Activated CD4-positive, alpha-beta T cell treated with anti-CD3 and anti-CD28 coated beads for 36 hours (primary cell): ENCODE results near the gene SNX25. TPM values are rescaled to one million over a fixed set of nuclear protein-coding genes. Genes with fewer than 3 reads are reported as not detected.

Experiments
- ATAC-seq: fragments of 200-7000 bp; cut with Tn5 transposase; one replicate; pipeline ENCODE4 v1.10.0; 2021; ENCODE audit warnings: mild to moderate bottlenecking, moderate library complexity
- CTCF ChIA-PET: fragments of 350-600 bp; sonication (Branson Sonifier 250); formaldehyde crosslinking; loops from one replicate; lab custom pipeline; 2021; ENCODE audit warnings: antibody characterized with exemption; lab: Charles Lee
- POLR2A ChIA-PET: fragments of 350-600 bp; sonication (Branson Sonifier 250); formaldehyde crosslinking; loops from one replicate; lab custom pipeline; 2021; ENCODE audit warnings: antibody characterized with exemption, inconsistent platforms; lab: Charles Lee
- DNase-seq: peaks from one replicate; pipeline ENCODE4 v3.0.0-alpha.2; 2020
- H3K27ac Mint-ChIP-seq: one replicate; pipeline ENCODE4 v1.8.0; 2021; ENCODE audit warnings: mixed read lengths
- H3K27me3 Mint-ChIP-seq: one replicate; pipeline ENCODE4 v1.8.0; 2021; ENCODE audit warnings: mixed read lengths
- H3K36me3 Mint-ChIP-seq: one replicate; pipeline ENCODE4 v1.8.0; 2021; ENCODE audit warnings: low read depth, mixed read lengths
- H3K4me1 Mint-ChIP-seq: one replicate; pipeline ENCODE4 v1.8.0; 2021; ENCODE audit warnings: mixed read lengths
- H3K4me3 Mint-ChIP-seq: one replicate; pipeline ENCODE4 v1.8.0; 2021; ENCODE audit warnings: mild to moderate bottlenecking, moderate library complexity, mixed read lengths
- H3K9me3 Mint-ChIP-seq: one replicate; pipeline ENCODE4 v1.8.0; 2021; ENCODE audit warnings: low read depth, mixed read lengths
- intact Hi-C, 2 experiments: fragments of 100-400 bp; cut with DNase I in 1 of 2; cut with micrococcal nuclease in 1 of 2; formaldehyde crosslinking; loops; one replicate each; pipeline versions ENCODE4 v1.14.2 to v1.15.1; 2022 to 2024; cut with DNase I, micrococcal nuclease
- total RNA-seq, 2 experiments: library from RNA; stranded (reverse); gene quantifications; one replicate each; pipeline ENCODE4 v1.2.3, GENCODE V29; 2021

SNX25 gene
- total RNA-seq, 2 experiments from 2014 or later = 14.8 to 15.0 TPM

GRCh38 chr4:185332575-185333464 is 123.4 kb downstream of the SNX25 start:
- ChIA-PET CTCF (interaction anchor here (1.1 kb wide), 1 partner anchor 265 kb away, joined by 3 read pairs; no protein-coding TSS in a partner anchor), POLR2A (no interaction called here)
- Mint-ChIP-seq H3K27ac (no peak overlapping the region), H3K9me3 (no peaks in the 10 kb centered on the region), H3K4me3 (no peak overlapping the region), H3K27me3 (no peaks in the 10 kb centered on the region), H3K36me3 (peaks cover 24% of the 10 kb centered on the region), H3K4me1 (no peaks in the 10 kb centered on the region)
- peak; percentile 53 for ATAC-seq
- intact Hi-C loops = no loop called here
- DNase-seq = no peak

DNA sequence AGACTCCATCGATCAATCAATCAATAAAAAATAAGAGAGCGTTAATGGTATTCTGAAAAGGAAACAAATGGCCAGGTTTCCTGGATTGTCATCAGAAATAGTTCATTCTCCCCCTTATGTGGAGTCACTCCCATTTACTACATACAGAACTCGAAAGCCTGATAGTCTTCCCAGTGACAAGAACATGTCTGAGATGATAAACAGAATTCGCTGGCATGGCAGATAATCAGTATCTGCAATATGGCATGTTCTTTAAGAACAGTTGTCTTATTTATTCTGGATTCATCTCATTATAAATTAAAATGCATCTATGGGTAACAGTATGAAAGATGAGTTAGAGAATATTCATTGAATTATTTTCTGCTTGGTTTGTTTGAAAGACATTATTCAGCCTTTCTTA is 124.9 kb downstream of the SNX25 start:
- Mint-ChIP-seq H3K27me3 (no peaks in the 10 kb centered on the region), H3K4me3 (no peak overlapping the region), H3K9me3 (peaks cover 3% of the 10 kb centered on the region), H3K4me1 (peaks cover 3% of the 10 kb centered on the region), H3K27ac (no peak overlapping the region), H3K36me3 (peaks cover 22% of the 10 kb centered on the region)
- intact Hi-C loops = no loop called here
- DNase-seq (no peak), ATAC-seq (no peak)
- CTCF ChIA-PET = no interaction called here
- POLR2A ChIA-PET = interaction anchor here (0.6 kb wide), 1 partner anchor 21 kb away, joined by 4 read pairs; no protein-coding TSS in a partner anchor

DNA sequence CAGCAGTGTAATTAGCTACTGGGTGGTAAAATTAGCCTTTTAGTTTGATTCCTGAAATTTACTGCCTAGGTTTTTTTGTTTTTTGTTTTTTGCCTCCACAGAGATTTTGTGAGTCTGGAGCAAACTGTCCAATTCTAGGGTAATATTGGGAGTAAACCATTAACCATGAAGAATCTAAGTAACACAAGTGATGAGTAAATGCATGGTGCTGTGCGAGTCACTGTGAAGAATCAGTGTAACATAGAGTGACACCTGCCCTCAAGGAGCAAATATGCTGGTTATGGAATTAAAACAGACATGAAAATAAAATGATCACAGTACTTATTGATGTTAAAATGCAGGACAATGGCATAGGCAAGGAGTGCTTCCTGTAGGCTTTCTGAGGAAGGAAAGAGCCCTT is 126.2 kb downstream of the SNX25 start:
- Mint-ChIP-seq H3K4me1 (peaks cover 16% of the 10 kb centered on the region), H3K27ac (no peak overlapping the region), H3K36me3 (peaks cover 23% of the 10 kb centered on the region), H3K27me3 (no peaks in the 10 kb centered on the region), H3K4me3 (no peak overlapping the region), H3K9me3 (peaks cover 3% of the 10 kb centered on the region)
- intact Hi-C loops = no loop called here
- no peak for ATAC-seq
- POLR2A ChIA-PET = no interaction called here
- CTCF ChIA-PET = no interaction called here
- no peak for DNase-seq

DNA sequence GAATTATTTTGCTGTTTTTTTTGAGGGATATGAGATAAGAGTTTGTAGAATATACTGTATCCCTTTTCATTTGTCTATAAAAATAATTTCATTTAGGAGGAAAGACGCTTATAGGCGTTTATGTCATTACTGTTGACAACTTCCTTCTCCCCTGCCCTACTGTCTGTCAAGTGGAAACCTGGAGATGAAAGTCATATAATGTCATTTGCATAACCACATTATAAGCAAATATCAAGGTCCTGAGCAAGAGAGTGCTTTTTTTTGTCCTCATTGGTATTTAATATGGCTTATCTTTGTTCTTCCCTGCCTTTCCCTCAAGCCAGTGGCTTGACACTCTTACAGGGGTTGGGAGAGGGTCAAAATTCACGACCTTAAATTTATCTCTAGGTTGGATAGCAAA is 130.5 kb downstream of the SNX25 start:
- Mint-ChIP-seq H3K36me3 (peaks cover 33% of the 10 kb centered on the region), H3K27ac (no peak overlapping the region), H3K27me3 (no peaks in the 10 kb centered on the region), H3K4me1 (peaks cover 42% of the 10 kb centered on the region), H3K4me3 (no peak overlapping the region), H3K9me3 (peaks cover 3% of the 10 kb centered on the region)
- intact Hi-C loops = loop anchor here in 1 of 2 experiments (5.0 kb wide), 1 partner anchor 93 kb away; no protein-coding TSS in a partner anchor
- POLR2A ChIA-PET = no interaction called here
- DNase-seq (no peak), ATAC-seq (no peak)
- CTCF ChIA-PET = no interaction called here

DNA sequence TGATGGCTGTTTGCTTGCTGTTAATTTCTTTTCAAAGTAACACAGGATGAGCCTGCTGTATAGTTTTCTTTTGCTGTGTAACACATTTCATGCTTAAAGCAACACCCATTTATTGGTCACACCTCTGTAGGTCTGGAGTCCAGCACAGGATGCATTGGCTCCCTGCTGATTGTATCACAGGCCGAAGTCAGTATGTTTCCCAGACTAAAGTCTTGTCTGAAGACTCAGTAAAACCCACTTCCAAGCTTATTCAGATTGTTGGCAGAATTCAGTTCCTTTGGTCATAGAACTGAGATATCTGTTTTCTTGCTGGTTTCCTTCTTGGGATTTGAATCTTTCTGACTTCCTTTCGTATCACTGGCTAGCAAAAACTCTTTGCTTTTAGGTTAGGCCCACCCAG is 132.0 kb downstream of the SNX25 start:
- Mint-ChIP-seq H3K27me3 (no peaks in the 10 kb centered on the region), H3K4me3 (no peak overlapping the region), H3K27ac (no peak overlapping the region), H3K36me3 (peaks cover 31% of the 10 kb centered on the region), H3K9me3 (peaks cover 3% of the 10 kb centered on the region), H3K4me1 (peaks cover 48% of the 10 kb centered on the region)
- ChIA-PET CTCF (no interaction called here), POLR2A (no interaction called here)
- intact Hi-C loops = loop anchor here in 1 of 2 experiments (5.0 kb wide), 1 partner anchor 94 kb away; no protein-coding TSS in a partner anchor
- no peak for ATAC-seq
- DNase-seq = no peak

DNA sequence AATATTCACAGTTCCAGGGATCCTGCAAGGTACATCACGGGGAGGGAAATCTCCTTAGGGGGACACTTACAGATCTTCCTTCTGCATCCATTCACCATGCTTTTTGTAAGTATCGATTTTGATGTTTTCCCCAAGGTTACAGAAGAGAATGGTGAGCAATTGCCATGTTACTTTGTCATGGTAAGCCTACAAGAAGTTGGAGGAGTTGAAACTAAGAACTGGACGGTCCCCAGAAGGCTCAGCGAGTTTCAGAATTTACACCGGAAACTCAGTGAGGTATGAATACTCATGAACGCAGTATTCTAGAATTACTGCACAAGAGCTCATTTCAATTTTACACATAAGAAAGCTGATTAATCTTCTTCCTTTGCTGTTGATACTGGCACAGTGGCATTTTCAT is 132.4 kb downstream of the SNX25 start:
- Mint-ChIP-seq H3K4me1 (peaks cover 48% of the 10 kb centered on the region), H3K27me3 (no peaks in the 10 kb centered on the region), H3K36me3 (peaks cover 31% of the 10 kb centered on the region), H3K4me3 (no peak overlapping the region), H3K9me3 (peaks cover 3% of the 10 kb centered on the region), H3K27ac (peak overlapping the region; percentile 25)
- ChIA-PET CTCF (no interaction called here), POLR2A (no interaction called here)
- DNase-seq = peak; percentile 22
- intact Hi-C loops = loop anchor here in 1 of 2 experiments (5.0 kb wide), 1 partner anchor 95 kb away; no protein-coding TSS in a partner anchor
- ATAC-seq = peak; percentile 65

GRCh38 chr4:185343726-185344581 is 134.6 kb downstream of the SNX25 start:
- CTCF ChIA-PET = interaction anchor here (0.6 kb wide), 1 partner anchor 27 kb away, joined by 3 read pairs; no protein-coding TSS in a partner anchor
- DNase-seq = peak; percentile 20
- POLR2A ChIA-PET = no interaction called here
- intact Hi-C loops = loop anchor here in 1 of 2 experiments (2.0 to 5.0 kb wide), 2 partner anchors 51 to 97 kb away; partner anchors contain the start of gene LRP2BP
- peak overlapping the region; percentile 65 for H3K27ac Mint-ChIP-seq
- peaks cover 48% of the 10 kb centered on the region for H3K4me1 Mint-ChIP-seq
- no peaks in the 10 kb centered on the region for H3K27me3 Mint-ChIP-seq
- H3K9me3 Mint-ChIP-seq = no peaks in the 10 kb centered on the region
- H3K4me3 Mint-ChIP-seq = no peak overlapping the region
- ATAC-seq = no peak
- peaks cover 30% of the 10 kb centered on the region for H3K36me3 Mint-ChIP-seq

- POLR2A ChIA-PET = interaction anchor here (0.7 kb wide), 1 partner anchor 81 kb away, joined by 5 read pairs; no protein-coding TSS in a partner anchor
- CTCF ChIA-PET = interaction anchor here (0.6 kb wide), 1 partner anchor 60 kb away, joined by 4 read pairs; no protein-coding TSS in a partner anchor
- Mint-ChIP-seq H3K27me3 (no peaks in the 10 kb centered on the region), H3K27ac (peak overlapping the region; percentile 58), H3K9me3 (no peaks in the 10 kb centered on the region), H3K36me3 (peaks cover 34% of the 10 kb centered on the region), H3K4me3 (no peak overlapping the region), H3K4me1 (peaks cover 38% of the 10 kb centered on the region)
- ATAC-seq (peak; percentile 62), DNase-seq (no peak)
- intact Hi-C loops = loop anchor here in 1 of 2 experiments (2.0 to 5.0 kb wide), 2 partner anchors 50 to 98 kb away; partner anchors contain the start of gene LRP2BP
Measured at GRCh38 chr4:185344743-185345538, 135.5 kb downstream of the SNX25 start.

DNA sequence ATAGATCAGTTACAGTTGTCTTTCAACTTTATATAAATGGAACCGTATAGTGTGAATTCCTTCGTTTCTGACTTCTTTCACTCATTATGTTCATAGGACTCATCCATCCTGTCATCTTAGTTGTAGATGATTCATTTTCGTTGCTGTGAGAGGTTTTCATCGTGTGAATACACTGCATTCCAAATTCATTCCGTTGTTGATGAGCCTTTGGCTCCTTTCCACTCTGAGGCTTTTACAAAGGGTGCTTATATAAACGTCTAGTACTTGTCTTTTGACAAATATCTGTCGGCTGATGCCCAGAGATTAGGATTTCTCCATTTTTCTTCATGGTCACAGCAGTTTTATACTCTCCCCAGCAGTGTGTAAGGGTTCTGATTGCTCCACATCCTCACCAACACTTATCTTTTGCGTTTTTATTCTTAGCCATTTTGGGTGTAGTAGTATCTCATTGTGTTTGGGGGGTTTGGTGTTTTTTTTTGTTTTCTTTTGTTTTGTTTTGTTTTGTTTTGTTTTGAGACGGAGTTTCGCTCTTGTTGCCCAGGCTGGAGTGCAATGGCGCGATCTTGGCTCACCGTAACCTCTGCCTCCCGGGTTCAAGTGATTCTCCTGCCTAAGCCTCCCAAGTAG is 137.7 kb downstream of the SNX25 start:
- peak overlapping the region; percentile 9 for H3K27ac Mint-ChIP-seq
- intact Hi-C loops = no loop called here
- H3K4me3 Mint-ChIP-seq = no peak overlapping the region
- H3K27me3 Mint-ChIP-seq = no peaks in the 10 kb centered on the region
- CTCF ChIA-PET = no interaction called here
- POLR2A ChIA-PET = no interaction called here
- ATAC-seq (no peak), DNase-seq (no peak)
- H3K36me3 Mint-ChIP-seq = peaks cover 40% of the 10 kb centered on the region
- peaks cover 26% of the 10 kb centered on the region for H3K4me1 Mint-ChIP-seq
- H3K9me3 Mint-ChIP-seq = no peaks in the 10 kb centered on the region

- Mint-ChIP-seq H3K27me3 (no peaks in the 10 kb centered on the region), H3K4me3 (no peak overlapping the region), H3K4me1 (no peaks in the 10 kb centered on the region), H3K36me3 (peaks cover 43% of the 10 kb centered on the region), H3K27ac (no peak overlapping the region), H3K9me3 (no peaks in the 10 kb centered on the region)
- POLR2A ChIA-PET = no interaction called here
- intact Hi-C loops = no loop called here
- DNase-seq (no peak), ATAC-seq (no peak)
- CTCF ChIA-PET = no interaction called here
Measured at GRCh38 chr4:185351691-185352090, 142.3 kb downstream of the SNX25 start.
